Loucy (cell line): ENCODE data around the gene DEPDC5.

ENCODE experiments used
- H2AFZ ChIP-seq: fragments of 200-600 bp; sonication (generic); 2 replicates; pipeline ENCODE4 v1.6.0; 2016; ENCODE audit warnings: antibody characterized with exemption, mild to moderate bottlenecking, low read length, moderate library complexity
- H3F3A ChIP-seq: fragments of 200-600 bp; 2 replicates; pipeline ENCODE4 v1.6.0; 2016; ENCODE audit warnings: antibody characterized with exemption, low read depth, mild to moderate bottlenecking
- H3K27me3 ChIP-seq: fragments of 200-600 bp; sonication (generic); 2 replicates; pipeline ENCODE4 v1.6.1; 2014; ENCODE audit warnings: low read length, mild to moderate bottlenecking; ENCODE audit not compliant: insufficient read depth, poor library complexity, severe bottlenecking
- H3K36me3 ChIP-seq: fragments of 200-600 bp; sonication (generic); 2 replicates; pipeline ENCODE4 v1.6.1; 2016; ENCODE audit warnings: low read length; ENCODE audit not compliant: insufficient read depth
- H3K4me1 ChIP-seq: fragments of 200-600 bp; sonication (generic); 2 replicates; pipeline ENCODE4 v1.5.1; 2014; ENCODE audit warnings: low read length, mild to moderate bottlenecking; ENCODE audit not compliant: insufficient read depth, poor library complexity, severe bottlenecking
- H3K4me2 ChIP-seq: fragments of 200-600 bp; sonication (generic); 2 replicates; pipeline ENCODE4 v1.6.0; 2014; ENCODE audit warnings: antibody characterized with exemption, low read length, low read depth, mild to moderate bottlenecking; ENCODE audit not compliant: poor library complexity, severe bottlenecking
- H3K4me3 ChIP-seq: fragments of 200-600 bp; sonication (generic); 2 replicates; pipeline ENCODE4 v1.5.1; 2014; ENCODE audit warnings: low read length, mild to moderate bottlenecking, mixed read lengths; ENCODE audit not compliant: poor library complexity, severe bottlenecking
- H3K79me2 ChIP-seq: fragments of 200-600 bp; sonication (generic); 2 replicates; pipeline ENCODE4 v1.6.1; 2014; ENCODE audit warnings: low read length; ENCODE audit not compliant: insufficient read depth
- H3K9ac ChIP-seq: fragments of 200-600 bp; sonication (generic); 2 replicates; pipeline ENCODE4 v1.6.0; 2014; ENCODE audit warnings: mild to moderate bottlenecking, low read depth, low read length, moderate library complexity; ENCODE audit not compliant: poor library complexity, severe bottlenecking
- H3K9me2 ChIP-seq: fragments of 200-600 bp; sonication (generic); replicated peaks from 2 replicates; pipeline ENCODE4 v1.6.1; 2016; ENCODE audit warnings: low read depth, low read length, mixed read lengths
- H3K9me3 ChIP-seq: fragments of 200-600 bp; sonication (generic); 2 replicates; pipeline ENCODE4 v1.6.1; 2014; ENCODE audit warnings: mild to moderate bottlenecking, antibody characterized with exemption, low read length, low read depth; ENCODE audit not compliant: insufficient read depth
- H4K20me1 ChIP-seq: fragments of 200-600 bp; sonication (generic); 2 replicates; pipeline ENCODE4 v1.6.0; 2014; ENCODE audit warnings: antibody characterized with exemption, low read length, mild to moderate bottlenecking; ENCODE audit not compliant: insufficient read depth, poor library complexity, severe bottlenecking
- EZH2phosphoT487 ChIP-seq: fragments of 200-600 bp; IDR thresholded peaks from 2 replicates; pipeline ENCODE4 v1.6.1; 2018; ENCODE audit warnings: antibody characterized with exemption, mild to moderate bottlenecking, moderate library complexity, borderline replicate concordance
- TF ChIP-seq, protein P1 (sequence below): fragments of 200-600 bp; sonication (generic); conservative IDR thresholded peaks from 2 replicates; pipeline ENCODE4 v1.5.1; 2014; ENCODE audit warnings: mild to moderate bottlenecking, antibody characterized with exemption, low read length

DEPDC5 gene

GRCh38 chr22:31848411-31848810, 94.6 kb downstream of the DEPDC5 start:
- no peak overlapping the region for H3K4me2 ChIP-seq
- no peaks in the 10 kb centered on the region for H3K79me2 ChIP-seq
- no peaks in the 10 kb centered on the region for H3K27me3 ChIP-seq
- no peak overlapping the region for H2AFZ ChIP-seq
- H3K4me3 ChIP-seq: no peak overlapping the region
- no peaks in the 10 kb centered on the region for H3K9me3 ChIP-seq
- no peaks in the 10 kb centered on the region for H4K20me1 ChIP-seq
- H3K4me1 ChIP-seq: no peaks in the 10 kb centered on the region
- no peaks in the 10 kb centered on the region for H3F3A ChIP-seq
- peaks cover 77% of the 10 kb centered on the region; the same call in 1 of the 2 replicates for H3K36me3 ChIP-seq
- TF ChIP-seq, protein P1, sequence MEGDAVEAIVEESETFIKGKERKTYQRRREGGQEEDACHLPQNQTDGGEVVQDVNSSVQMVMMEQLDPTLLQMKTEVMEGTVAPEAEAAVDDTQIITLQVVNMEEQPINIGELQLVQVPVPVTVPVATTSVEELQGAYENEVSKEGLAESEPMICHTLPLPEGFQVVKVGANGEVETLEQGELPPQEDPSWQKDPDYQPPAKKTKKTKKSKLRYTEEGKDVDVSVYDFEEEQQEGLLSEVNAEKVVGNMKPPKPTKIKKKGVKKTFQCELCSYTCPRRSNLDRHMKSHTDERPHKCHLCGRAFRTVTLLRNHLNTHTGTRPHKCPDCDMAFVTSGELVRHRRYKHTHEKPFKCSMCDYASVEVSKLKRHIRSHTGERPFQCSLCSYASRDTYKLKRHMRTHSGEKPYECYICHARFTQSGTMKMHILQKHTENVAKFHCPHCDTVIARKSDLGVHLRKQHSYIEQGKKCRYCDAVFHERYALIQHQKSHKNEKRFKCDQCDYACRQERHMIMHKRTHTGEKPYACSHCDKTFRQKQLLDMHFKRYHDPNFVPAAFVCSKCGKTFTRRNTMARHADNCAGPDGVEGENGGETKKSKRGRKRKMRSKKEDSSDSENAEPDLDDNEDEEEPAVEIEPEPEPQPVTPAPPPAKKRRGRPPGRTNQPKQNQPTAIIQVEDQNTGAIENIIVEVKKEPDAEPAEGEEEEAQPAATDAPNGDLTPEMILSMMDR: no peak
- no peak for TF ChIP-seq EZH2phosphoT487
- no peak overlapping the region for H3K9ac ChIP-seq
- H3K9me2 ChIP-seq: no peaks in the 10 kb centered on the region

DNA sequence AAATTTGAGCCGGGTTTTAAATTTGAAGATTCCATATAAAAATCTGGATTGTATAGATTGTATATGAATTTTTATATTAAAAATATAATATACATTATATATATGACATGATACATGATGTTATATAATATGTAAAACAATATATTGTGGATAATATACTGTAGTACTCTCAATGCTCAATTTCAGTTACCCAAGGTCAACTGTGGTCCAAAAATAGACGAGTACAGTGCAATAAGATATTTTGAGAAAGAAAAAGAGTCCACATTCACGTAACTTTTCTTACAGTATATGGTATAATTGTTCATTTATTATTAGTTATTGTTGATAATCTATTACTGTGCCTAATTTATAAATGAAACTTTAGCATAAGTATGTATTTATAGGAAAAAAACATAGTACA, 96.3 kb downstream of the DEPDC5 start:
- Histone ChIP-seq H3K36me3 (peaks cover 74% of the 10 kb centered on the region; the same call in 1 of the 2 replicates), H4K20me1 (no peaks in the 10 kb centered on the region), H3K4me2 (no peak overlapping the region), H3K4me3 (no peak overlapping the region), H3F3A (no peaks in the 10 kb centered on the region), H3K9ac (no peak overlapping the region), H3K4me1 (no peaks in the 10 kb centered on the region), H3K79me2 (no peaks in the 10 kb centered on the region), H3K9me3 (no peaks in the 10 kb centered on the region), H3K9me2 (no peaks in the 10 kb centered on the region), H2AFZ (no peak overlapping the region), H3K27me3 (no peaks in the 10 kb centered on the region)
- TF ChIP-seq, protein P1: no peak
- TF ChIP-seq EZH2phosphoT487: no peak

DNA sequence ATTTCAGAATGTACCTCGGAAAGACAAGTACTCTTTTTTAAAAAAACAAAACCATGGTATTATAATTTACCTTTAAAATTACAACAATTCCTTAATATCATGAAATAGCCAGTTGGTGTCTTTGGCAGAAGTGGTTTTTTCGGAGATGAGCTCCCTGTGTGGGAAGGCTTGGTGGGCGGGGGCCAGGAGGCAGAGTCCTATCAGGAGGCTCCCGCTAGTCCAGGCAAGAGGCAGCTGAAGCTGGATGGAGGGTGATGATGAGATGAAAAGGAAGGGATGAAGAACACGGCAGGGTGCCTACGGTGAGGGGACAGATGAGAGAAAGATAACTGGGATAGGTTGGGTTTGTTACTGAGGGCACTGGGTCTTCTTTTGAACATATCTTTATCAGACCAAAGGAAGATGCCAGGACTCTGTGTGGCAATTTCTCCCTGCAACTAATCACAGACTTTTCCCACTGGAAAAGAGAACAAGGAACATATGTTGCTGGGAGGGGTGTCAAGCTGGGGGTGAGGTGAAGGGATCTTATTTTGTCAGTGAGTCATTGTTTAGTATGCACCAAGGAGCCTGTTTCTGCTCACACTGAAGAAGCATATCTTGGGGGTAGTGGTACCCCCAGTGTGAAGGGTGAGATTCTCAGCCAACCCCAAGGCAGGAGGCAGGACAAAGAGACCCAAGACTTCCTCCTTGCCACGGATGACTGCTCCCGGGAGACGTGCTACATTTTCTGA, 99.0 kb downstream of the DEPDC5 start:
- Histone ChIP-seq H3K9me2 (no peaks in the 10 kb centered on the region), H3K36me3 (peaks cover 56% of the 10 kb centered on the region; the same call in 1 of the 2 replicates), H3K9ac (no peak overlapping the region)

More for the DNA sequence above, 99.0 kb downstream of the DEPDC5 start:
- Histone ChIP-seq H3K9me3 (no peaks in the 10 kb centered on the region), H3K4me2 (no peak overlapping the region), H3K79me2 (no peaks in the 10 kb centered on the region), H3K4me3 (no peak overlapping the region), H4K20me1 (no peaks in the 10 kb centered on the region), H3K4me1 (no peaks in the 10 kb centered on the region), H3K27me3 (no peaks in the 10 kb centered on the region), H3F3A (no peaks in the 10 kb centered on the region), H2AFZ (no peak overlapping the region)
- no peak for TF ChIP-seq EZH2phosphoT487
- TF ChIP-seq, protein P1: no peak
